ENCODE data around the gene ZNF507. TPM values are rescaled to one million over a fixed set of nuclear protein-coding genes. Genes with fewer than 3 reads are reported as not detected.

Gene ZNF507
- total RNA-seq, 1 donor from 2014 or later = 29.0 TPM

Other genes starting within 250 kb of the ZNF507 start
- gene DPY19L3, start 60.2 kb downstream of the ZNF507 start, total RNA-seq = 43.6 TPM
- gene PDCD5, start 235.6 kb downstream of the ZNF507 start, total RNA-seq = 64.3 TPM